ENCODE results near the gene SLC51A.

DNA sequence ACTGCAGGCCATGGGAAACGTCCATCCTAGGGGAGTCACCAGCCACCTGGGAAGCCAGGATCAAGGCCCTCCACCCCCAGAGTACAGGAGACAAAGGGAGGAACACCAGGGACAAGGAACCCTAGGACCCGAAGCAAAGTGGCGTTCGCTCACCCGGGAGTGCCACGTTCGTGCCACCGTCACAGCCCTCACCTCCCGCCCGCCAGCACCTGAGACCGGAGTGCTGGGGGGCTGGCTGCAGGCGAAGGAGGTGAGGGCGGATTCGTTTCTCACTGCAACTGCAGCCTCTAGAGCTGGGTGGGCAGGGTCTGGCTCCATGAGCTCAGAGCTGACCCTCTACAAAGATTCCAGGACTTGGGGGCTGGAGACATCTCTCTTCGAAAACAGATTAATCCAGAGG is 31.5 kb upstream of the SLC51A start:
- TF ChIP-seq CTCF (IDR thresholded peaks at IDR 0.05) (no peak), ZFX (IDR thresholded peaks at IDR 0.05; ENCODE audit: borderline replicate concordance) (no peak)
